Chondrocyte (in vitro differentiated cells): Measurements from ENCODE around the gene JAK1. TPM values are rescaled to one million over a fixed set of nuclear protein-coding genes. Genes with fewer than 3 reads are reported as not detected.

Experiments used
- DNase-seq: peaks from one replicate; pipeline ENCODE4 v3.0.0; 2021; ENCODE audit warnings: mixed read lengths, low spot score
- H3K27ac Mint-ChIP-seq: one replicate; pipeline ENCODE4 v1.8.0; 2021; ENCODE audit warnings: mild to moderate bottlenecking, moderate library complexity, mixed read lengths; ENCODE audit not compliant: unreplicated experiment
- H3K27me3 Mint-ChIP-seq: 2 replicates; pipeline ENCODE4 v1.8.0; 2021; ENCODE audit warnings: low read depth, mixed read lengths
- H3K36me3 Mint-ChIP-seq: 2 replicates; pipeline ENCODE4 v1.8.0; 2021; ENCODE audit warnings: low read depth, mixed read lengths
- H3K4me1 Mint-ChIP-seq: 2 replicates; pipeline ENCODE4 v1.8.0; 2021; ENCODE audit warnings: low read depth, mild to moderate bottlenecking, mixed read lengths
- H3K4me3 Mint-ChIP-seq: one replicate; pipeline ENCODE4 v1.8.0; 2021; ENCODE audit warnings: mild to moderate bottlenecking, moderate library complexity, mixed read lengths; ENCODE audit not compliant: unreplicated experiment
- H3K9me3 Mint-ChIP-seq: 2 replicates; pipeline ENCODE4 v1.8.0; 2021; ENCODE audit warnings: low read depth, mixed read lengths
- CTCF ChIP-seq: fragments of 200-600 bp; sonication (generic); IDR thresholded peaks from 2 replicates; pipeline ENCODE4 v1.5.0; 2021; ENCODE audit warnings: antibody characterized with exemption, mild to moderate bottlenecking, moderate library complexity
- total RNA-seq: library from RNA; stranded (reverse); gene quantifications from 3 replicates; pipeline ENCODE4 v1.2.1, GENCODE V29; 2021

JAK1 gene
- total RNA-seq, 1 donor from 2014 or later: 112 TPM

GRCh38 chr1:64809309-64809708 is 157.0 kb downstream of the JAK1 start:
- no peaks in the 10 kb centered on the region for H3K27me3 Mint-ChIP-seq
- DNase-seq: no peak
- no peaks in the 10 kb centered on the region for H3K9me3 Mint-ChIP-seq
- no peak overlapping the region for H3K27ac Mint-ChIP-seq
- TF ChIP-seq CTCF: no peak
- no peak overlapping the region for H3K4me3 Mint-ChIP-seq
- peaks cover 10% of the 10 kb centered on the region for H3K36me3 Mint-ChIP-seq
- peaks cover 3% of the 10 kb centered on the region for H3K4me1 Mint-ChIP-seq

- Mint-ChIP-seq H3K27me3 (no peaks in the 10 kb centered on the region), H3K27ac (no peak overlapping the region), H3K36me3 (peaks cover 3% of the 10 kb centered on the region), H3K4me1 (no peaks in the 10 kb centered on the region), H3K4me3 (no peak overlapping the region), H3K9me3 (no peaks in the 10 kb centered on the region)
- no peak for DNase-seq
- TF ChIP-seq CTCF: no peak
These were observed 164.4 kb downstream of the JAK1 start for GRCh38 chr1:64801851-64802523.

GRCh38 chr1:64798872-64799271 is 167.5 kb downstream of the JAK1 start:
- Mint-ChIP-seq H3K4me1 (no peaks in the 10 kb centered on the region), H3K9me3 (no peaks in the 10 kb centered on the region), H3K27me3 (no peaks in the 10 kb centered on the region), H3K36me3 (no peaks in the 10 kb centered on the region), H3K27ac (no peak overlapping the region), H3K4me3 (no peak overlapping the region)
- DNase-seq: no peak
- TF ChIP-seq CTCF: no peak

GRCh38 chr1:64790832-64791487 is 175.4 kb downstream of the JAK1 start:
- no peaks in the 10 kb centered on the region for H3K4me1 Mint-ChIP-seq
- H3K9me3 Mint-ChIP-seq: peaks cover 10% of the 10 kb centered on the region
- no peak for DNase-seq
- no peak overlapping the region for H3K4me3 Mint-ChIP-seq
- TF ChIP-seq CTCF: no peak
- no peak overlapping the region for H3K27ac Mint-ChIP-seq
- peaks cover 8% of the 10 kb centered on the region for H3K36me3 Mint-ChIP-seq
- H3K27me3 Mint-ChIP-seq: no peaks in the 10 kb centered on the region

Other genes starting within 250 kb of the JAK1 start
- 15.5 to 16.4 TPM (median 16.0 TPM) in 3 replicates for gene RAVER2, start 221.5 kb downstream of the JAK1 start, total RNA-seq
- 43.0 to 94.5 TPM (median 87.9 TPM) in 3 replicates for gene AK4, start 181.7 kb upstream of the JAK1 start, total RNA-seq